Neutrophil (primary cell): ENCODE data around the gene GJA1.

Experiments
- H3K27ac ChIP-seq: fragments of 200-600 bp; sonication (generic); 2 replicates; pipeline ENCODE4 v1.5.1; 2016; ENCODE audit warnings: mild to moderate bottlenecking, moderate library complexity
- H3K27me3 ChIP-seq: fragments of 200-600 bp; sonication (generic); 2 replicates; pipeline ENCODE4 v1.6.0; 2016; ENCODE audit warnings: mild to moderate bottlenecking
- H3K36me3 ChIP-seq: fragments of 200-600 bp; sonication (generic); 2 replicates; pipeline ENCODE4 v1.5.1; 2017
- H3K4me1 ChIP-seq, 2 experiments: fragments of 200-600 bp in 1 of 2; sonication (generic) in 1 of 2; 1 replicate in 1 of 2; 2 replicates in 1 of 2; pipeline versions ENCODE4 v1.5.1 to v1.6.1; 2013 to 2016; ENCODE audit warnings: low read depth in 1 of 2, low read length in 1 of 2, mild to moderate bottlenecking in 1 of 2, moderate library complexity in 1 of 2; ENCODE audit not compliant: control insufficient read depth in 1 of 2, insufficient read depth in 1 of 2
- H3K4me3 ChIP-seq, 2 experiments: fragments of 200-600 bp in 1 of 2; sonication (generic) in 1 of 2; 1 replicate in 1 of 2; 2 replicates in 1 of 2; pipeline ENCODE4 v1.5.1; 2013 to 2016; ENCODE audit warnings: low read depth in 1 of 2, low read length in 1 of 2, mild to moderate bottlenecking in 1 of 2, moderate library complexity in 1 of 2
- H3K9me3 ChIP-seq: fragments of 200-600 bp; sonication (generic); 2 replicates; pipeline ENCODE4 v1.5.1; 2016
- TF ChIP-seq, protein P1 (sequence below): fragments of 200-600 bp; sonication (generic); IDR thresholded peaks from 2 replicates; pipeline ENCODE4 v1.5.1; 2016; ENCODE audit warnings: antibody characterized with exemption

Gene GJA1

DNA sequence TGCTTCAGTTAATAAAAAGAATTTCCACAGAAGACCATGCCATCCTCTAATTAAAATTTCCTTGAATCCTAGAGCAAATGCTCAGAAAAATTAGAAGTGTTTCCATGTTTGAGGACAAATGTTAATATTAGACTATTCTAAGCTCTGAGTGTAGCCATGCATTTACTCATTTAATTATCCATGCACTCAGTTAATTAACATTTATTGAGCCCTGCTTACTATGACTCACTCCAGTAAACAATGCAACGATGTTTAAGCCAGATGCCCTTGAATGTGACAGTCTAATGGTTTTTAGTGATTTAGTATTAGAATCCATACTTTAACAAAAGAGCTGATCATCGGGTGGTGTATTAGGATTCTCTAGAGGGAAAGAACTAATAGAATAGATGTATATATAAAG lies 37.3 kb upstream of the GJA1 start:
- Histone ChIP-seq H3K27me3 (no peaks in the 10 kb centered on the region), H3K4me3 (no peak overlapping the region), H3K36me3 (no peaks in the 10 kb centered on the region), H3K4me1 (no peaks in the 10 kb centered on the region), H3K9me3 (no peaks in the 10 kb centered on the region), H3K27ac (no peak overlapping the region)
- TF ChIP-seq, protein P1, sequence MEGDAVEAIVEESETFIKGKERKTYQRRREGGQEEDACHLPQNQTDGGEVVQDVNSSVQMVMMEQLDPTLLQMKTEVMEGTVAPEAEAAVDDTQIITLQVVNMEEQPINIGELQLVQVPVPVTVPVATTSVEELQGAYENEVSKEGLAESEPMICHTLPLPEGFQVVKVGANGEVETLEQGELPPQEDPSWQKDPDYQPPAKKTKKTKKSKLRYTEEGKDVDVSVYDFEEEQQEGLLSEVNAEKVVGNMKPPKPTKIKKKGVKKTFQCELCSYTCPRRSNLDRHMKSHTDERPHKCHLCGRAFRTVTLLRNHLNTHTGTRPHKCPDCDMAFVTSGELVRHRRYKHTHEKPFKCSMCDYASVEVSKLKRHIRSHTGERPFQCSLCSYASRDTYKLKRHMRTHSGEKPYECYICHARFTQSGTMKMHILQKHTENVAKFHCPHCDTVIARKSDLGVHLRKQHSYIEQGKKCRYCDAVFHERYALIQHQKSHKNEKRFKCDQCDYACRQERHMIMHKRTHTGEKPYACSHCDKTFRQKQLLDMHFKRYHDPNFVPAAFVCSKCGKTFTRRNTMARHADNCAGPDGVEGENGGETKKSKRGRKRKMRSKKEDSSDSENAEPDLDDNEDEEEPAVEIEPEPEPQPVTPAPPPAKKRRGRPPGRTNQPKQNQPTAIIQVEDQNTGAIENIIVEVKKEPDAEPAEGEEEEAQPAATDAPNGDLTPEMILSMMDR: no peak

DNA sequence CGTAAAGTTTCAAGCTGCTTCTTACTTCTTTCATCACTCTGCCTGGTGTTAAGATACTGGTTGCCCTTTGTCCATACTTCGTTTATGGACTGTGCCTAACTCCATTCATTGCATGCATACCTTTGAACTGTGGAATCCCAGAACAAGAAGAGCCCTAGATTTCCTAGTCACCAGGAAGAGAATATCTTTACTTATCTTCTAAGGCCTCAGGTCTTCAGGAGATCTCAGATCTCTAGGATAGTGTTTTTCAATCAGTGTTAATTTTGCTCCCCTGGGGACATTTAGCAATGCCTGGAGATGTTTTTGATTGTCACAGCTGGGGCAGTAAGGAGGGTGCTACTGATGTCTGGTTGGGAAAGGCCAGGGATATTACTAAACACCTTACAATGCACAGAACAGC lies 35.5 kb upstream of the GJA1 start:
- TF ChIP-seq, protein P1: no peak
- Histone ChIP-seq H3K36me3 (no peaks in the 10 kb centered on the region), H3K9me3 (no peaks in the 10 kb centered on the region), H3K4me1 (no peaks in the 10 kb centered on the region), H3K27me3 (no peaks in the 10 kb centered on the region), H3K4me3 (no peak overlapping the region), H3K27ac (no peak overlapping the region)

DNA sequence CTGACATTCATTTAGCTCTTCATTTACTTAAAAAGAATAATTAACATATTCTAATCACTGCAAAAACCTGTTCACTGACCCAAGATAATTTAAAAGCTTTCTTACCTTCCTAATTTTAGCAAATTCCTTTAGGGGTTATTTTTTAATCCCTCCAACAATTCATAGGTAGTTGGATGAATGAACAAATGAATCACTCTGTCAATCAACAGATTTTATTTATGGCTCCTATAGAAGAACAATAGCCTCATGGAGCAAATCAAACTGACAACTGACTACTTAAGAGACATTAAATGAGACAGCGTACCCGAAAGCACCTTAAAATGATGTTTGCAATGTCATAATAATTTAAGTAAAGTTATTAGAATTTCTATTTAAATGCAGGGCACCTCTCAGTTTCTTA lies 31.5 kb upstream of the GJA1 start:
- Histone ChIP-seq H3K27ac (no peak overlapping the region), H3K36me3 (no peaks in the 10 kb centered on the region), H3K4me1 (no peaks in the 10 kb centered on the region), H3K4me3 (no peak overlapping the region), H3K9me3 (no peaks in the 10 kb centered on the region), H3K27me3 (no peaks in the 10 kb centered on the region)
- TF ChIP-seq, protein P1: no peak

DNA sequence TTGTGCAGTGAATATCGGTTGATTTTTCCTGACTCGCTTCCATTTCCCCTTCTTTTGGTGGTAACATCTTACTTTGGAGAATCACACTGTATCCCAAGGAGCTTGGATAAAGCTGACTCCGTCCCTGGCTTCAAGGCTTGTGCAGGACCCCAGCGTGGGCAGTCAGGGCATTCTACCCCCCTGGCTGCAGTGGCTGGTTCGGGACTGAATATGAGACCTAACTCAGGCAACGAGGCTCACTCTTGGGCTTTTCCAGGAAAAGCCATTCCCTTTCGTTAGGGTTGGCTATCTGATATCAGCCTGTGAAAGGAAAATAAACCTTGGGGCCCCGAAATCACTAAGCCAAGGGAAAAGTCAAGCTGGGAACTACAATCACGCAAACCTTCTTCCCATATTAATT lies 30.1 kb upstream of the GJA1 start:
- Histone ChIP-seq H3K4me3 (no peak overlapping the region), H3K9me3 (no peaks in the 10 kb centered on the region), H3K4me1 (no peaks in the 10 kb centered on the region), H3K27ac (no peak overlapping the region), H3K36me3 (no peaks in the 10 kb centered on the region), H3K27me3 (no peaks in the 10 kb centered on the region)
- TF ChIP-seq, protein P1: no peak

DNA sequence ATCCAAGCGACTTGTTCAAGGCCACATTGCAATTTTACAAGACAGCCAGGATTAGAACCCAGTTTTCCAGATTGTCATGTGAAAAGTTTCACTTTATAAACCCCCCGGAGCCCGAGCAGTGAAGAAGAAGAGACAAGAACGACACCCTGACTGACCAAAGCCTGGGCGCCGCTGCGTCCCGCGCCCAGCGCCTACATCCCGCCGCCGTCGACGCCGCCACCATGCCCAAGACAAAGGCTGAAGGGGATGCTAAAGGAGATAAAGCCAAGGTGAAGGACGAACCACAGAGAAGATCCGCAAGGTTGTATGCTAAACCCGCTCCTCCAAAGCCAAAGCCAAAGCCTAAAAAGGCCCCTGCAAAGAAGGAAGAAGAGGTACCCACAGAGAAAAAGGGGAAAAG lies 27.1 kb upstream of the GJA1 start:
- no peaks in the 10 kb centered on the region for H3K27me3 ChIP-seq
- no peak overlapping the region for H3K4me3 ChIP-seq
- H3K9me3 ChIP-seq: no peaks in the 10 kb centered on the region
- no peaks in the 10 kb centered on the region for H3K4me1 ChIP-seq
- TF ChIP-seq, protein P1: no peak
- no peaks in the 10 kb centered on the region for H3K36me3 ChIP-seq
- no peak overlapping the region for H3K27ac ChIP-seq

DNA sequence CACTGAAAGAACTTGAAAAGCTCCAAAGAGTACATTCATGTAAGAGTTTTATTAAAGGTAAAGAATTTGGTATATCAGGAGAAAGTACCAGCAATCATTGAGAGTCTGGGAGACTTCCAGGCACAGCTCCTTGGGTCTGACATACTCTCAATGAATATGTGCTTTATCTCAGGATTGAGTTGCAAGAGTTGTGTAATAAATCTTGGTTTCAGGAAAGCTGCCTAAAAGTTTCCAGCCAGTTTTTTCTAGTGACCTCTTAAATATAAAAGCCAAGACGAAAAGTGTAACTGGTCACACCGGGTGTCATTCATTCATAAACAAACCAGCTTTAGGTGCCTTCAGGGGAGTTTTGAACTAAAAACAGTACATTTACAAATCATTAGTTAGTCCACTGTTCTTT lies 21.6 kb upstream of the GJA1 start:
- H3K36me3 ChIP-seq: no peaks in the 10 kb centered on the region
- TF ChIP-seq, protein P1: no peak
- H3K27me3 ChIP-seq: no peaks in the 10 kb centered on the region
- no peak overlapping the region for H3K27ac ChIP-seq
- no peak overlapping the region for H3K4me3 ChIP-seq
- no peaks in the 10 kb centered on the region for H3K4me1 ChIP-seq
- no peaks in the 10 kb centered on the region for H3K9me3 ChIP-seq
